Vagina (tissue), 2 donors: ENCODE data around the gene CALN1.
"Not testable (repeated sequence)": the region's sequence is repeated elsewhere in the genome, so short reads cannot be mapped to it uniquely, and the experiment has no call there.

Experiments
- CTCF ChIP-seq, 3 experiments: fragments of 450-650 bp in 2 of 3; fragments of 200-600 bp in 1 of 3; sonication (generic) in 1 of 3; IDR thresholded peaks; one replicate each; pipeline ENCODE4 v1.5.1; 2017 to 2019; ENCODE audit warnings: antibody characterized with exemption in 3 of 3, mild to moderate bottlenecking in 2 of 3, moderate library complexity in 2 of 3
- POLR2A ChIP-seq, 2 donors: fragments of 450-650 bp; IDR thresholded peaks; one replicate each; pipeline ENCODE4 v1.6.1; 2017; ENCODE audit warnings: antibody characterized with exemption in 2 of 2, mild to moderate bottlenecking in 2 of 2, moderate library complexity in 2 of 2
- POLR2AphosphoS5 ChIP-seq, 2 donors: sonication (generic); formaldehyde crosslinking; IDR thresholded peaks; one replicate each; pipeline ENCODE4 v1.9.0; 2017; ENCODE audit warnings: antibody characterized with exemption in 2 of 2, mild to moderate bottlenecking in 2 of 2, low read depth in 1 of 2; ENCODE audit not compliant: insufficient read depth in 1 of 2

GRCh38 chr7:71914204-71914603 is 497.9 kb downstream of the CALN1 start:
- TF ChIP-seq POLR2AphosphoS5 (IDR thresholded peaks at IDR 0.05; ENCODE audit: insufficient read depth in 1 of 2, low read depth in 1 of 2); CTCF (IDR thresholded peaks at IDR 0.05); POLR2A (IDR thresholded peaks at IDR 0.05): not testable (repeated sequence)
